ELF-1 (cell line): ENCODE results near the gene ELP1.

Experiments used
- DNase-seq: peaks from one replicate; pipeline ENCODE4 v3.0.0-alpha.2; 2016; ENCODE audit warnings: low read depth, low spot score

ELP1 gene

GRCh38 chr9:108883085-108883484 is 50.8 kb downstream of the ELP1 start:
- no peak for DNase-seq

GRCh38 chr9:108882052-108882888 is 51.7 kb downstream of the ELP1 start:
- no peak for DNase-seq

- DNase-seq: no peak
Measured at GRCh38 chr9:108880738-108881316, 53.1 kb downstream of the ELP1 start.

- DNase-seq: no peak
Measured at GRCh38 chr9:108877524-108877923, 56.4 kb downstream of the ELP1 start.

GRCh38 chr9:108876425-108876824 is 57.5 kb downstream of the ELP1 start:
- DNase-seq: no peak

- no peak for DNase-seq
Measured at GRCh38 chr9:108874058-108874788, 59.7 kb downstream of the ELP1 start.

- DNase-seq: no peak
Measured at GRCh38 chr9:108869092-108869725, 64.7 kb downstream of the ELP1 start.

- no peak for DNase-seq
Measured at GRCh38 chr9:108867829-108868228, 66.1 kb downstream of the ELP1 start.

- no peak for DNase-seq
Measured at GRCh38 chr9:108867116-108867515, 66.8 kb downstream of the ELP1 start.

GRCh38 chr9:108866001-108866420 is 67.9 kb downstream of the ELP1 start:
- DNase-seq: no peak

GRCh38 chr9:108865037-108865436 is 68.9 kb downstream of the ELP1 start:
- DNase-seq: no peak

GRCh38 chr9:108864446-108864845 is 69.5 kb downstream of the ELP1 start:
- no peak for DNase-seq

- no peak for DNase-seq
Measured at GRCh38 chr9:108863891-108864290, 70.0 kb downstream of the ELP1 start.

- no peak for DNase-seq
Measured at GRCh38 chr9:108861997-108862396, 71.9 kb downstream of the ELP1 start, which contains the start of gene ACTL7A. Gene ACTL7A (plus strand): TSS chr9:108862266. CDS start chr9:108862323, 57 bp downstream.

GRCh38 chr9:108861464-108861863 is 72.5 kb downstream of the ELP1 start:
- DNase-seq: no peak

GRCh38 chr9:108860764-108861163 is 73.2 kb downstream of the ELP1 start:
- DNase-seq: no peak

GRCh38 chr9:108860354-108860753 is 73.6 kb downstream of the ELP1 start:
- no peak for DNase-seq

GRCh38 chr9:108859459-108860114 is 74.3 kb downstream of the ELP1 start:
- no peak for DNase-seq

- no peak for DNase-seq
Measured at GRCh38 chr9:108857572-108857971, 76.4 kb downstream of the ELP1 start.

GRCh38 chr9:108855888-108856287 is 78.0 kb downstream of the ELP1 start, which contains the start of gene ACTL7B:
Gene ACTL7B (minus strand): TSS chr9:108855986. CDS start chr9:108855930, 56 bp downstream.
- DNase-seq: no peak

- no peak for DNase-seq
Measured at GRCh38 chr9:108855529-108855886, 78.4 kb downstream of the ELP1 start.
